ENCODE measurements around the gene UBN2. TPM values are rescaled to one million over a fixed set of nuclear protein-coding genes. Genes with fewer than 3 reads are reported as not detected.

The UBN2 gene
- total RNA-seq, 1 donor from 2014 or later, result 21.0 TPM

- Mint-ChIP-seq H3K27me3 (ENCODE audit: unreplicated experiment) (no peaks in the 10 kb centered on the region), H3K4me1 (ENCODE audit: unreplicated experiment) (peaks cover 9% of the 10 kb centered on the region), H3K9me3 (ENCODE audit: unreplicated experiment) (no peaks in the 10 kb centered on the region), H3K4me3 (ENCODE audit: unreplicated experiment) (no peak overlapping the region), H3K36me3 (ENCODE audit: unreplicated experiment) (peaks cover 33% of the 10 kb centered on the region), H3K27ac (ENCODE audit: unreplicated experiment) (no peak overlapping the region)
- no peak for DNase-seq (ENCODE audit: extremely low spot score, unreplicated experiment)
- no peak for TF ChIP-seq CTCF (IDR thresholded peaks at IDR 0.05)
These were observed 44.9 kb upstream of the UBN2 start for GRCh38 chr7:139186146-139186545.

DNA sequence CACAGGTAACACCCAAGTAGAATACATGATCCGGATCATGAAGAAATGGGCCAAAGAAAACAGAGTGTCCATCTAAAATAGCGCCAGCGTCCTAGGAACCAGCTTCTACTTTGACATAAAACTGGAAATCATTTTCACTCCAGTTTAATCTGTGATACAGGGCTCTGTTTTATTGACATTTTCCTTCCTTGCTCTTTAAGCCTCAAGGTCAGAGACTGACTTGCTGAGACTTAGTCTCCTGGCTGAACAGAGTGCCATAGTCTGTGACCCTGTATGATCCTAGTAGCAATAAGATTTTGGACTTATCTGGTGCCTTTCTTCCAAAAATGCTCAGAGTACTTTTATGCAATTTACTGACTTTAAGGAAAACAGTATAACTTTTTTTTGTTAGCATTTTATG lies 41.7 kb upstream of the UBN2 start:
- Mint-ChIP-seq H3K27me3 (ENCODE audit: unreplicated experiment) (no peaks in the 10 kb centered on the region), H3K4me1 (ENCODE audit: unreplicated experiment) (no peaks in the 10 kb centered on the region), H3K36me3 (ENCODE audit: unreplicated experiment) (peaks cover 22% of the 10 kb centered on the region), H3K9me3 (ENCODE audit: unreplicated experiment) (no peaks in the 10 kb centered on the region), H3K4me3 (ENCODE audit: unreplicated experiment) (no peak overlapping the region), H3K27ac (ENCODE audit: unreplicated experiment) (no peak overlapping the region)
- TF ChIP-seq CTCF (IDR thresholded peaks at IDR 0.05), result no peak
- no peak for DNase-seq (ENCODE audit: extremely low spot score, unreplicated experiment)

DNA sequence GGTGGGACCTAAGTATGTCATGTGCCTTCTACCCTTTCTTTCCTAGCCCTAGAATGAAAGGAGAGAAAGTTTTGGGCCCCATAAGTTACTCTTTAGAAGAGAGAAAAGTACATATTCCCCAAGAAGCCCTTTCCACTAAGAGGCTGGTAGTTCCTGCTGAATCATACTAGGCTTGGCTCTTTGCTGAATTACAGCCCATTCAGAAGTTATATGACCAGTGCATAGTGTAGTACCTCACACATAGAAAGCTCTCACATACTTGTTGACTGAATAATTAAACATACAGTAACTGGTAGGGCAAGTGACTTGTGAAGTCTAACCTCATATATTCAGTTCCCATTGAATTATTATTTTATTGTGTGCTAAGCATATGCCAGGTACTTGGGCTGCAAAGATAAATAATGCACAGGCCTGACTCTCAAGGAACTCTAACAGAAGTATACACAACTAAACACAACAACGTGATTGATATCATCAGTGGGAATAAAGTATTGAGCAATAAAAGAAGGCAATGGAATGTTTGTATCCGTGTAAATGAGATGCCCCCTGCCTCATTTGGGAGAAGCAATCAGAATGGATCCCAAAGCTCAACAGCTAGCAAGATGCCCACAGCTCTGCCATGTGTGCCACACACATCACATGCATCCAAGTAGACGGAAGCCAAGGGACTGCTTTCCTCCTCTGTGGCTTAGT lies 38.9 kb upstream of the UBN2 start:
- Mint-ChIP-seq H3K27ac (ENCODE audit: unreplicated experiment) (no peak overlapping the region), H3K4me1 (ENCODE audit: unreplicated experiment) (no peaks in the 10 kb centered on the region), H3K27me3 (ENCODE audit: unreplicated experiment) (no peaks in the 10 kb centered on the region), H3K4me3 (ENCODE audit: unreplicated experiment) (no peak overlapping the region), H3K36me3 (ENCODE audit: unreplicated experiment) (peaks cover 16% of the 10 kb centered on the region), H3K9me3 (ENCODE audit: unreplicated experiment) (no peaks in the 10 kb centered on the region)
- no peak for TF ChIP-seq CTCF (IDR thresholded peaks at IDR 0.05)
- no peak for DNase-seq (ENCODE audit: extremely low spot score, unreplicated experiment)

DNA sequence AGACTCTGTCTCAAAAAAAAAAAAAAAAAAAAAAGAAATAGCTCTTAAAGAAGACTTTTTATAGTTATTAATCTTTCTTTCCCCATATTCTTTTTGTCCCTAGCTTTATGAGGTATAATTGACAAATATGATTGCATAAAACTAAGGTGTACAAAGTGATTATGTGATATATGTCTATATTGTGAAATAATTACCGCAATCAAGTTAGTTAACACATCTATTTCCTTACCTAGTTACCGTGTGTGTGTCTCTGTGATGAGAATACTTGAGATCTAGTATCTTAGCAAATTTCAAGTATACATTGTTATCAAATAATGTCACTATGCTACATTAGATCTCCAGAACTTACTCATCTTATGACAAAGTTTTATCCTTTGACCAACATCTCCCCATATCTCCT lies 30.7 kb upstream of the UBN2 start:
- Mint-ChIP-seq H3K27me3 (ENCODE audit: unreplicated experiment) (no peaks in the 10 kb centered on the region), H3K9me3 (ENCODE audit: unreplicated experiment) (peaks cover 3% of the 10 kb centered on the region), H3K4me1 (ENCODE audit: unreplicated experiment) (no peaks in the 10 kb centered on the region), H3K27ac (ENCODE audit: unreplicated experiment) (no peak overlapping the region), H3K4me3 (ENCODE audit: unreplicated experiment) (no peak overlapping the region), H3K36me3 (ENCODE audit: unreplicated experiment) (no peaks in the 10 kb centered on the region)
- no peak for DNase-seq (ENCODE audit: extremely low spot score, unreplicated experiment)
- no peak for TF ChIP-seq CTCF (IDR thresholded peaks at IDR 0.05)

GRCh38 chr7:139203992-139204391 lies 27.0 kb upstream of the UBN2 start:
- no peak for DNase-seq (ENCODE audit: extremely low spot score, unreplicated experiment)
- Mint-ChIP-seq H3K27me3 (ENCODE audit: unreplicated experiment) (peaks cover 10% of the 10 kb centered on the region), H3K27ac (ENCODE audit: unreplicated experiment) (no peak overlapping the region), H3K36me3 (ENCODE audit: unreplicated experiment) (peaks cover 1% of the 10 kb centered on the region), H3K9me3 (ENCODE audit: unreplicated experiment) (peaks cover 21% of the 10 kb centered on the region), H3K4me3 (ENCODE audit: unreplicated experiment) (no peak overlapping the region), H3K4me1 (ENCODE audit: unreplicated experiment) (no peaks in the 10 kb centered on the region)
- no peak for TF ChIP-seq CTCF (IDR thresholded peaks at IDR 0.05)
